Measurements from ENCODE around the gene C1QTNF6.

- TF ChIP-seq CTCF (IDR thresholded peaks at IDR 0.05) (no peak), REST (IDR thresholded peaks at IDR 0.05; ENCODE audit: insufficient read depth in 1 of 2, low read depth in 2 of 2, low read length in 1 of 2) (no peak), TCF7L2 (IDR thresholded peaks at IDR 0.05; ENCODE audit: low read depth, low read length) (no peak)
These were observed 7.4 kb downstream of the C1QTNF6 start for GRCh38 chr22:37180531-37181231.

Measured in Panc1 (cell line).